ENCODE results near the gene MSRB1.
"Not testable (repeated sequence)": the region's sequence is repeated elsewhere in the genome, so short reads cannot be mapped to it uniquely, and the experiment has no call there.

MSRB1 gene

DNA sequence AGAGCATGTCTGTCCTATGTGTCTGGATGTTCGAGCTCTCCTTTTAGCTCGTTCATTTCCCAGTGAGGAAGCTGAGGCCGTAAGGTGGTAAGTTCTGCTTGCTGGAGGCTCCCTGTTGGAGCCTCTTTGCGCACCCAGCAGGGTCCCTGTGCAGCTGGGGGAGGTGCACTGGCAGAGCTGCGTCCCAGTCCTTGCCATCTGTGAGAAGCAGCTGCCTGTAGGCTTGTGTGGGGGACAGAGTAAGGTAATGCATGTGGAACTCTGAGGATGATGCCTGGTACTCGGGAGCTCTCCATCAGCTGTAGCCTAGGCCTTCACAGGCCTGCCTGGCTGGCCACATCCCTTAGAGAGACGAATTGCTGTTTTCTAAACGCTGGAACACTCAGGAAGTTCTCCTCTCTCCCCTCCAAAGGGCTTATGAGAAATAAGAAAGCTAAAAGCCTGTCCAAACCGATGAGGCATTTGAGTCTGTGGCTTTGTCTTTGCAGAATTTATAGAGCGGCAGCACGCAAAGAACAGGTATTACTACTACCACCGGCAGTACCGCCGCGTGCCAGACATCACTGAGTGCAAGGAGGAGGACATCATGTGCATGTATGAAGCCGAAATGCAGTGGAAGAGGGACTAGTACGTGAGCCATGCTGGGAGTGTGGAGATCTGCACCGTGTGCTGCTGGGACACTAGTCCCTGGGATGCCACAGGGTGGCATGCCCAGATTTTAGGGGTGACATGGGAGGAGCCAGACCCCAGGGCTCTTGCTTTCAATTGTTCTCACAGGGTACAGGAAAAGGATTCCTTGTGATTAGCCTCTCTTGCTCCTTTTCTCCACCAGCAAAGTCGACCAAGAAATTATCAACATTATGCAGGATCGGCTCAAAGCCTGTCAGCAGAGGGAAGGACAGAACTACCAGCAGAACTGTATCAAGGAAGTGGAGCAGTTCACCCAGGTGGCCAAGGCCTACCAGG is 17.9 kb upstream of the MSRB1 start:
- no peak for DNase-seq

DNA sequence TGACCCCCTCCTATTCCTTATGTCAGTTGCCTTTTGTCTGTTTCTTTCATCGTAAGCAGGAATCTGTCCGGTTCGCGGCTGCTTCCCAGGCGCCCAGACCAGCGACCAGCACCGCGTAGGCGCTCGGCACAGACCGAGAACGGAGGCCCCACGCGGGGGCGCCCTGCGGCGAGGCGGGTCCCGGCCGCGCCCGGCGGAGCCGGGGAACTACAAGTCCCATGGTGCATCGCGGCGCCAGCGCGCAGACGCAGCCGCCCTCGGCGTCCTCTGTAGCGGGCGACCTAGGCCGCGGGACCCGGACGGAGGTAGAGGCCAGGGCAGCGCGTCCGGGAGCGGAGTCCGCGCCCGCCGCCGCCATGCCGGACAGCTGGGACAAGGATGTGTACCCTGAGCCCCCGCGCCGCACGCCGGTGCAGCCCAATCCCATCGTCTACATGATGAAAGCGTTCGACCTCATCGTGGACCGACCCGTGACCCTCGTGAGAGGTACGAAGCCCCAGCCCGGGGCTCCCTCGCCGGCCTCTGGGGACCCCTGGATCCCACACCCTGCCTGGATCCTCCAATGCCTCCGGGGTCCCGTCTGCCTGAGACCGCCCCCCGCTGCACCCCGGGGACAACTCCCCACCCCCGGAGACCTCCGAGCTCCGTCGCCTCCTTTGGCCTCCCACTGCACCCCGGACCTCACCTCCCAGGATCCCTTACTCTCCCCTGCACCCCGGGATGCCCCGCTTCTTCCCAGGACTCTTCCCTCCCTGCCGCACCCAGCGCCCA is 16.5 kb upstream of the MSRB1 start, which contains the start of gene NDUFB10:
TSS of gene NDUFB10 (plus strand) at position 270 of the 771 bp plus-strand sequence. CDS start at position 357, 87 bp downstream.
- DNase-seq: peak; percentile 88

DNA sequence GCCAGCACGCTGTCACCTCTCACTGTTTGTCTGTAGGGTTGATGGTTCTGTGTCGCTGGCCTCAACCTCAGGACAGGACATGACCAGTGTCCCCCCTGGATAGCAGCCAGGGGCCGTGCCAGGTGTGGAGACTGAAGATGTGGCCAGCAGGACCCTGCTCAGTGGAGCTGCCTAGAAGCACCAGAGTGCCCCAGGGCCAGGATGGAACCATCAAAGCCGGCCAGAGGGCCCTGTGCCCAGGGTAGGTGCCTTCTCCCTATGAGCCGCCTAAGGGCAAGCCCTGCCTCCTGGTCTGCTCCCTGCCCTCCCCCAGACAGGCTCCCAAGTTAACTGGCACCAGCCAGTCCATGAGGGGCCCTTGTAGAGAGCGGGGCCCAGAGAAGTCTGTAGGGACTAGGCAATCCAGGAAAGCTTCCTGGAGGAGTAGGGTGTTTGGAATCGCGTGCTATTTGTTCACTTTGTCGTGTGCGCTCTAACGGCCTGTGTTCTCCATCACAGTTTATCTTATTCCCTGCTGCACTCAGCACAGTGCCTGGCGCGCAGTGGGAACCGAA is 15.8 kb upstream of the MSRB1 start:
- no peak for DNase-seq

DNA sequence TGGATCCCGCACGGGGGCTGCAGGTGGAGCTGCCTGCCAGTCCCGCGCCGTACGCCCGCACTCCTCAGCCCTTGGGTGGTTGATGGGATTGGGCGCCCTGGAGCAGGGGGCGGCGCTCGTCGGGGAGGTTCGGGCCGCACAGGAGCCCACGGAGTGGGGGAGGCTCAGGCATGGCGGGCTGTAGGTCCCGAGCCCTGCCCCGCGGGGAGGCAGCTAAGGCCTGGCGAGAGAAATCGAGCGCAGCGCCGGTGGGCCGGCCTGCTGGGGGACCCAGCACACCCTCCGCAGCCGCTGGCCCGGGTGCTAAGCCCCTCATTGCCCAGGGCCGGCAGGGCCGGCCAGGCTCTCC is 15.1 kb upstream of the MSRB1 start:
- DNase-seq: not testable (repeated sequence)

DNA sequence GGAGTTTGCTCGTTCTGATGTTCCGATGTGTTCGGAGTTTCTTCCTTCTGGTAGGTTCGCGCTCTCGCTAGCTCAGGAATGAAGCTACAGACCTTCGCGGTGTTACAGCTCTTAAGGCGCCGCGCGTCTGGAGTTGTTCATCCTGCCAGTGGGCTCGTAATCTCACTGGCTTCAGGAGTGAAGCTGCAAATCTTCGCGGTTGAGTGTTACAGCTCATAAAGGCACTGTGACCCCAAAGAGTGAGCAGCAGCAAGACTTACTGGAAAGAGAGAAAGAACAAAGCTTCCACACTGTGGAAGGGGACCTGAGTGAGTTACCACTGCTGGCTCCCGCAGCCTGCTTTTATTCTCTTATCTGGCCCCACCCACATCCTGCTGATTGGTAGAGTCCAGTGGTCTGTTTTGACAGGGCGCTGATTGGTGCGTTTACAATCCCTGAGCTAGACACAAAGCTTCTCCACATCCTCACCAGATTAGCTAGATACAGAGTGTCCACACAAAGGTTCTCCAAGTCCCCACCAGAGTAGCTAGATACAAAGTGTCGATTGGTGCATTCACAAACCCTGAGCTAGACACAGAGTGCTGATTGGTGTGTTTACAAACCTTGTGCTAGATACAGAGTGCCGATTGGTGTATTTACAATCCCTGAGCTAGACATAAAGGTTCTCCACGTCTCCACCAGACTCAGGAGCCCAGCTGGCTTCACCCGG is 14.6 kb upstream of the MSRB1 start:
- DNase-seq: not testable (repeated sequence)

DNA sequence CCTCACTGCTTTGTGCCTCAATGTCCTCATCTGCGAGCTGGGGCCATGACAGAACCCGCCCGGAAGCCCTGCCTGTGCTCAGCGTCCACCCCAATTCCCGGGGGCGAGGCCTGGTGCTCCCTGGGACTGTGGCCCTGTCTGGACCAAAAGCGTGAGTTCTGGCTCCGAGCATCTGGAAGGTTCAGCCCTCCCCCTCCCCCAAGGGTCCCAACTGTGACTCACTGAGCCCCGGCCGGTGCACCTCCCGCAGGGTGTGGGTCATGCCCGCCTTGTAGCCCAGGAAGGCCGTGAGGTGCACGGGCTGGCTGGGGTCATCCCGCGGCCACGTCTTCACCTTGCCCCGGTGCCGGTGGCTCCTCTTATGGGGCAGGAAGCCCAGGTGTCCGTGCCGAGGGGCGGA is 10.7 kb upstream of the MSRB1 start:
- no peak for DNase-seq

DNA sequence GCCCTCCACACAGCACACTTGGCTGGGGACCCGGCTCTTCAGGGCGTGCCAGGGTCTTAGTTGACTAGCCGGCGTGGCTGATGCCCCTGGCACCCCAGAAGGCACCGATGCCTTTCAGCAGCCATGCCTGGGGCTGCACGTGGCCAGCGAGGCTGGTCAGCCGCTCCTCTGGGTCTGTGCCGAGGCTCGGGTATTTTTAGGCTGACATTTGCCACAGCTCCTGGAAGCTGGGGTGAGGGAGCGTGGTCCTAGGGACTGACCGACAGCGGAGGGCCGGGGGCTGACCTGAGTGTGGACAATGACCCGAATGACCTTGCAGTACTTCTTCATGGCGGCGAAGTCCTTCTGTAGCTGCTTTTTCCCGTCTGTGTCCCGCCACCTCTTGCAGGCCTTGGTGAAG is 7.6 kb upstream of the MSRB1 start:
- DNase-seq: no peak

DNA sequence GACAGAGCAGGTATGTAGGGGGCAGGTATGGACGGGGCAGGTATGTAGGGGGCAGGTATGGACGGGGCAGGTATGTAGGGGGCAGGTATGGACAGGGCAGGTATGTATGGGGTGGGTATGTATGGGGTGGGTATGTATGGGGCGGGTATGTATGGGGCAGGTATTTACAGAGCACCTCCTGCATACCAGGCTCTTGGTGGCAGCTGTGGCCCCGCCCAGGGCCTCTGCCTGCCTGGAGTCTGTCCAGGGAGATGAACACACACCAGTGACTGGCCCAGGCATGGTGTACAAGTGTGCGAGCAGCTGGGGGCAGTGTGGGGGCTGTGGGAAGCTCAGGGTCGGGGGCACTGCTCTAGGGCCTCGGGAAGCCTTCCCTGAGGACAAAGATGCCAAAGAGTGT is 7.0 kb upstream of the MSRB1 start:
- no peak for DNase-seq

DNA sequence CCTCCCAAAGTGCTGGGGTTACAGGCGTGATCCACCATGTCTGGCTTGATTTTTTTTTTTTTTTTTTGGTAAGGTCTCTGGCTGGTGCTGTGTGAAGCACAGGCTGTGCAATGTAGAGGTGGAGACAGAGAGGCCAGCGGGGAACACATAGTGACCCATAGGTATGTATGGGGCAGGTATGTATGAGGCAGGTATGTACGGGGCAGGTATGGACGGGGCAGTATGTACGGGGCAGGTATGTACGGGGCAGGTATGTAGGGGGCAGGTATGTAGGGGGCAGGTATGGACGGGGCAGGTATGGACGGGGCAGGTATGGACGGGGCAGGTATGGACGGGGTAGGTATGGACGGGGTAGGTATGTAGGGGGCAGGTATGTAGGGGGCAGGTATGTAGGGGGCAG is 6.5 kb upstream of the MSRB1 start:
- DNase-seq: no peak

DNA sequence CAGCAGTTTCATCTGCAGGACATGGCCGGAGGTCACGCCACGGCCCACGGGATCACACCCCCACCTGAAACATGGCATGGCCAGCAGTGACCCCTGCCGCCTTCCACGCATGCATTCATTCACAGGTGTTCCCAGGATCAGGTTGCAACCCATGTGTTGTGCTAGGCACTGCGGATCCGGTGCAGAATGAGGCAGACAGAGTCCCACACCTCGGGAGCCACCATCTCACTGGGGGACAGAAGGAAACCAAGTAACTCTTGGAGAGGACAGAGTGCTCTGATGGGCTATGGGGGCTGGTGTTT is 4.3 kb upstream of the MSRB1 start:
- no peak for DNase-seq

DNA sequence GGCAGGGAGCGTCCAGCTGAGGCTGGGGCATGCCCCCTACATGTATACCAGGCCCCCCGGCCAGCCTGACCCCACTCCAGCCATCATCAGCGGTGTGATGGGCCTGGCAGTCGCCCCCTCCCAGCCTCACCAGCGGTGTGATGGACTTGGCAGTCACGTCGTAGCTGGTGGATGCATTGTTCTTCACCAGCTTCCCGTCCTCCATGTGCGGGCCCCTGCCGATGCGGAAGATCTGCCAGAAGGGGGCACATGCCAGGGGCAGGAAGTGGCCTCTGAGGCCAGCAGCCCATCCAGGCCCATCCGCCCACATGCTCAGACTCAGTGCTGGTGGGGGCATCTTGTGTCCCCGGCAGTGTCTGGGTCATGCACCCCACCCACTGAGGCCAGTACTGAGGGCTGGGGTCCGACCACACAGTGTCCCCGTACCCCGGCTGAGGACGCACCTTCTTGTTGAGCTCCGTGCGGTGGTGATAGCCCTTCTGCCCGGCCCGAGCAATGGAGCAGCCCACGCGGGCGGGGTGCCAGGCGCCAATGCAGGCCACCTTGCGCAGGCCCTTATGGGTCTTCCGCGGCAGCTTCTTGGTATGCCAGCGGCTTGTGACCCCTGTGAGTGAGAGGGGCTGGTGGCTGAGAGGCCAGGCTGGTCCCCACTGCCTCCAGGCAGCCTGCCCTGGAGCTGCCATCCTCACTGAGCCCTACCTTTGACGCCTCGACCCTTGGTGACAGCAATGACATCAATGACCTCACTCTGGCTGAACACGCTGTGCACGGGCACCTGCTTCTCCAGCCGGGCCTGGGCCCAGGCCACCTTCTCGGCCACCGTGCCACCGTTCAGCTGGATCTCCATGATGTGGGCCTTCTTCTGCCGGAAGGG is 3.7 kb upstream of the MSRB1 start:
- no peak for DNase-seq

DNA sequence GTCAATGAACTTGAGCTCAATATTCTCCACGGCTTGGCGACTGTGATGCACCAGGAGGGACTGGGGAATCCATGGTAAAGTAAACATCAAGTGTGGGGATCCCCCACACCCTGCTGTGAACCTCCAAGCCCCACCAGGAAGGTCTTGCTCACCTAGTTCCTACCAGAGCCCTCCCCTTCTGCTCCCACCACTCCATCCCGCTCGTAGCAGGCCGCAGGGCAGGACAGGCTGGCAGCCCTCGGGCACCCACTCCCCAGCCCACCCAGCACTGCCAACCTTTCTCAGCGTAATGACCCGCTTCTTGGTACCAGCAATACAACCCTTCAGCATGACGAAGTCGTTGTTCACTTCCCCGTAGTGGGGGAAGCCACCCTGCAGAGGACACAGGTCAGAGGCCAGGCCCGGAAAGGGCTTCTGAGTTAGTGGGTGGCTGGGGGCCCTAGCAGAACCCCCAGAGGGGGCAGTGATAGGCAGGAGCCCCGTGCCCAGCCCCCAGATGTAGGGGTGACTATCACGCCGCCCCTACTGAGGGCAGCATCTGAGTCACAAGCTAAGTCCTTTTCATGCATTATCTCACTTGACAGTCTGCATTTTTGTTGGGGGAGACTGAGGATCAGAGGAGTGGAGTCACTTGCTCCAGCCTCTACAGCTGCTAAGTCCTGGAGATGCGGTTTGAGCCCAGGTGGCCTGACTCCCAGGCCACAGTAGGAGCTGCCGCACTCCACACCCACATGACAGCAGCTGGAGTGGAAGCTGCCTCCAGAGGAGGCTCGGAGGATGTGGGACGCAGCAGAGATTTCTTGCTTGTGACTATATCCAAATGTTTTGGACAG is 2.8 kb upstream of the MSRB1 start:
- DNase-seq: no peak

DNA sequence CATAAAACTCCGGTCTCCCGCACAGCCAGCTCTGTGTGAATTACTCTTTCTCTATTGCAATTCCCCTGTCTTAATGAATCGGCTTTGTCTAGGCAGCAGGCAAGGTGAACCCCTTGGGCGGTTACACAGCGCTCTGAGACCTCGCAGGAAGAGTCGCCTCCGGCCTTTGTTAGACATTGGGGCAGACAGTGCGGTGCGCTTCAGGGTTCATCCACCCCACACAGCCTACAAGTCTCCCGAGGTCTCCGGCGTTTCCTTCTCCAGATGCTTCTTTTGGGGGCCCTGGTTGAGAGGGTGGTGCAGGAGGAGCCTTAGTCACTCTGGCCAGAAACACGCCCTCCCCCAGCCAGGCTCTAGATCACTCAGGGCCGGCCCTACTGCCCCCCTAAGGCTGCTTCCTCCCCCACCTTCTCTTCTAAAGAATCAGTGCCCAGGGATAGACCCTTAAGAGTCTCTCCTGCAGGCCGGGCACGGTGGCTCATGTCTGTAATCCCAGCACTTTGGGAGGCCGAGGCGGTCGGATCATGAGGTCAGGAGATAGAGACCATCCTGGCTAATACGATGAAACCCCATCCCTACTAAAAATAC is 1.7 kb upstream of the MSRB1 start:
- no peak for DNase-seq

DNA sequence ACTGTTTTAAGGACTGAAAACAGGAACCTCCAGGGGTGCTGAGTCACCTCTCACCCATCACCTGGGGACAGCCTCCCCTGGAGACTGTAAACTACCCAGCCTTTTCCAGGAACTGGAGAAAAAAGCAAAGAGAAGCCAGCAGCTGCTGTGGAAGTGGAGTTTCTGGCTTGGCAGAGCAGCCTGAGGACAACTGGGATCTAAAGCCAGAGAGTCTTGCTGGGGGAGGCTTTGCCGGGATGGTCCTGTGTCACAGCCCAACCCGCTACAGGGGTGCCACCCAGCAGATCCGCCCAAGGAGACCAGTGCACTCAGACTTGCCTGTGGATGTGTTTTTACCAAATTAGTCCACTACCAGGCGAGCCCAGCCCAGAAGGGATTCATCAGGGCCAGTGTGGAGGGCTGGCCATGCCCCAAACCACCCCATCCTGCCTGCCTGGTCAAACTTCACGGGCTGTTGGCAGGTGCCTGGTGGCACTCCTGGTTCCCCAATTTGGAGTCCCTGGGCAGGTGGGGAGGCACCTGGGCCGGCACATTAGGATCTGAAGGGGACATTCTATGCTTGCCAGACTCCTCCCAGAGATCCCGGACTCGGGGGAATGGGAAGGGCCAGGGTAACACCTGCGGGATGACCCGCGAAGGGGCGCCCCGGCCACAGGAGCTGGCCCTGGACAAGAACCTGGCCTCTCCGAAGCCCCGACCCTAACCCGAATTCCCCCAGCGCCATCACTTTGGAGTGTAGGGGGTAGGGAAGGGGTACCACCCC is 771 bp downstream of the MSRB1 start:
- DNase-seq: no peak

DNA sequence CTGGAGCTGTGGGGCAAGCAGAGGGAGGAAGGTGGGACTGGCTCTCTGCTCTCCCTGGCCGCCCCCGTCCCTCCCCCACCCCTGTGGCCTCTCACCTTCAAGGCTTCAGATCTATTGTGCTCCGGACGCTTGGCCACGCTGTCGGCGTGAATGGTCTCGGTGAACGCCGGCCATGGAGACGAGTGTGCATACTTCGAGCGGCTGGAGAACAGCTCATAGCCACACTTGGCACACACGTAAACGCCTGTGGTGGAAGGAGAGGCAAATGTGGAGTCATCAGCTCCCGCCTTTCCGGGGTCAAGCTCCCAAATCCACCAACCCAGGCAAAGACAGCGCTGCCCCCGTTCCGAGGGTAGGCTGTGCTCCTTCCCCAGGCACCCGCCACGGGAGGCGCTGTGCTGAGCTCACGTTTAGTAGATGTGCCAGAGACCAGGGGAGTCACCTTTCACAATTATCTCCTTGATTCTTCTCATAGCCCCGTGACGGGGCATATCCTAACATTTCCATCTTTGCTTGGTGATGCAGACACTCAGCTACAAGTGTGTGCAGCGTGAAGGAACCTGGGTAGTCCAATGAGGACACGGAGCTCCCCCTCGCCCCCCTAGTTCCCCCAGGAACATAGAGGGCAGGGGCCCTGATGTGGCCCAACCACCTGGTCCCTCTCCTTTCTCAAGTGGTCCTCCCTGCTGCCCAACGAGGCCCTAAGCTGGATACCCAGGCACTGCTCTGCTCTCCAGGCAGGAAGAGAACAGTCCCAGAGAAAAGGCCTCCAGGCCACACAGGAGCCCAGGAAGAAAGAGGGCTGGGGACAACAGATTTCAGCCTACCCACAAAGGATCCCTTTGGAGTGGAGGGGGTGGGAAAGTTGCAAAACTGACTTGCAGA is 1.6 kb downstream of the MSRB1 start:
- DNase-seq: no peak

DNA sequence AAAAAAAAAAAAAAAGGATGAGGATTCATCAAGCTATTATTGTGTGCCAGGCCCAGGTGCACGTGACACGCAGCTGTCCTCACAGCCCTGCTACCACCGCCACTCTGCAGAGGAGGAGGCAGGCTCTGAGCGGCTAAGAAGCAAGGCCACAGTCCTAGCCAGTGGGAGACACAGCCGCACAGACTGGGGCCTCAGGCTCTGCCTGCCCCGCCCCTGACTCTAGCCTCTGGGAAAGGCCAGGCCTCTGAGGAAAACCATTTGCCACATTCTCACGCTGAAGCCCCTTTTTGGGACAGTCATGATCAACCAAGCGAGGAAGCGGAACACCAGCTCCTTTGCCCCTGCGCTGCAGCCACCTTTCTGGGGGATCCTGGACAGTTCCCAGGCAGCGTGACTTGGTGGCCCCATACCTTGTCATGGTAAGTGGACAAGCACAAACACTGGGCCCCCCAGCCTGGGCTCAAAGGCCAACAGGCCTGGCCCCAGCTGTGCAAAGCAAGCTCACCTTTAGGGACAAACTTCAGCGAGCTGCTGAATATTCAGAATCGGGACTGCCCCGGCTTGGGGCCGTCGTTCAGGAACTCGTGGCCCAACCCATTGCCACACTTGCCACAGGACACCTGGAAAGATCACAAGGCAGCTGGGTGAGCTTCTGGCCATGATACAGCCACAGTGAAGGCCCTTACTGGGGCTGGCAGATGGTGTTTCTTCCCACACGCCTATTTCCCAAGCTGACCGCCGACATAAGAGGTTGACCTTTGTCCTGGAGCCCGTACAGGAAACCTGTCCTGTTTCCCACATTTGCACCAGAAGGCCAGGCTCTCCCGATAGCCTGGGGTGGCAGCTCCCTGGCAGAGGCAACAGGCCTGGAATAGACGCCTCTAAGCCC is 2.5 kb downstream of the MSRB1 start:
- DNase-seq: no peak

DNA sequence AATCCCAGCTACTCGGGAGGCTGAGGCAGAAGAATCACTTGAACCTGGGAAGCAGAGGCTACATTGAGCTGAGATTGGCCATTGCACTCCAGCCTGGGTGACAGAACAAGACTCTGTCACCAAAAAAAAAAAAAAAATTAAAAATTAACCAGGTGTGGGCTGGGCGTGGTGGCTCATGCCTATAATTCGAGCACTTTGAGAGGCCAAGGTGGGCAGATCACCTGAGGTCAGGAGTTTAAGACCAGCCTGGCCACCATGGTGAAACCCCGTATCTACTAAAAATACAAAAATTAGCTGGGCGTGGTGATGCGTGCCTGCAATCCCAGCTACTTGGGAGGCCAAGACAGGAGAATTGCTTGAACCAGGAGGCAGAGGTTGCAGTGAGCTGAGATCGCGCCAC is 3.2 kb downstream of the MSRB1 start:
- DNase-seq: not testable (repeated sequence)

DNA sequence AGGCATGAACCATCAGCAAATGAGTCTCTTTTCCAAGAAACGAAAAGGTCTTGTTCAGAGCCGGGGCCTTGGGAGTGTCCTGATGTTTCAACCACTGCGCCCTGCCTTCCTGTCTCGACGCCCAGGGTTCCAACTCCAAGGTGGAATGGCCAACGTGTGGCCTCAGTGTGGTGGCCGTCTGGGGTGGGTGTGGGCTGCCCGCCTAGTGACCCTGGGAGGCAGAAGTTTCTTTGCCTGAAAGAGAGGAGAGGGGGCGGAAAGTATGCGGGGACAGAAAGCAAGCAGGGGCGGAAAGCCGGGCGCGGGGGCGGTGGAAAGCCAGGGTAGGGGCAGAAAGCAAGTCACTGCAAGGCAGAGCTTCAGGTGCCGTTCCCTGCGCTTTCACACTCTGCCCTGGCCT is 4.1 kb downstream of the MSRB1 start:
- DNase-seq: no peak
